Osteocyte (in vitro differentiated cells): ENCODE results near the gene TRIM9. TPM values are rescaled to one million over a fixed set of nuclear protein-coding genes. Genes with fewer than 3 reads are reported as not detected.
A peak's percentile ranks its signal among the peaks of the same experiment; 100 is the strongest.

Source experiments
- DNase-seq: peaks from one replicate; pipeline ENCODE4 v3.0.0; 2021; ENCODE audit warnings: mixed read lengths; ENCODE audit not compliant: unreplicated experiment; ENCODE audit errors: extremely low spot score
- H3K27ac Mint-ChIP-seq: one replicate; pipeline ENCODE4 v1.8.0; 2021; ENCODE audit warnings: mild to moderate bottlenecking, mixed read lengths; ENCODE audit not compliant: unreplicated experiment
- H3K27me3 Mint-ChIP-seq: one replicate; pipeline ENCODE4 v1.8.0; 2021; ENCODE audit warnings: mixed read lengths; ENCODE audit not compliant: unreplicated experiment
- H3K36me3 Mint-ChIP-seq: one replicate; pipeline ENCODE4 v1.8.0; 2021; ENCODE audit warnings: mixed read lengths; ENCODE audit not compliant: unreplicated experiment
- H3K4me1 Mint-ChIP-seq: one replicate; pipeline ENCODE4 v1.8.0; 2021; ENCODE audit warnings: mixed read lengths; ENCODE audit not compliant: unreplicated experiment
- H3K4me3 Mint-ChIP-seq: one replicate; pipeline ENCODE4 v1.8.0; 2021; ENCODE audit warnings: mild to moderate bottlenecking, moderate library complexity, mixed read lengths; ENCODE audit not compliant: unreplicated experiment
- H3K9me3 Mint-ChIP-seq: one replicate; pipeline ENCODE4 v1.8.0; 2021; ENCODE audit warnings: mixed read lengths; ENCODE audit not compliant: unreplicated experiment
- CTCF ChIP-seq: fragments of 200-600 bp; sonication (generic); IDR thresholded peaks from 2 replicates; pipeline ENCODE4 v1.5.0; 2021; ENCODE audit warnings: antibody characterized with exemption, mild to moderate bottlenecking, moderate library complexity
- long read RNA-seq: library from polyadenylated mRNA; unstranded; transcript quantifications from one replicate; pipeline ENCODE4 v2.0.0, GENCODE V29; 2021
- total RNA-seq: library from RNA; stranded (reverse); gene quantifications from 2 replicates; pipeline ENCODE4 v1.2.1, GENCODE V29; 2021

Gene TRIM9
- 4.4 and 4.8 TPM in 2 replicates for total RNA-seq
- long read RNA-seq, full-length matches to known transcripts, result 4 of 12 reads
- long read RNA-seq, partial matches to known transcripts, result 5 of 12 reads
- long read RNA-seq, other reads (novel, unspliced or antisense), result 3 of 12 reads

GRCh38 chr14:51094901-51095853, at the start of gene TRIM9:
Gene TRIM9 (minus strand): TSS chr14:51095105. CDS start chr14:51094939, 166 bp downstream.
- peak; percentile 98 for DNase-seq
- H3K36me3 Mint-ChIP-seq, result peaks cover 2% of the 10 kb centered on the region
- peaks cover 32% of the 10 kb centered on the region for H3K4me1 Mint-ChIP-seq
- H3K4me3 Mint-ChIP-seq, result peak within 1 kb of the TSS; percentile 87
- no peak for TF ChIP-seq CTCF
- no peaks in the 10 kb centered on the region for H3K9me3 Mint-ChIP-seq
- H3K27me3 Mint-ChIP-seq, result peaks cover 22% of the 10 kb centered on the region
- H3K27ac Mint-ChIP-seq, result peak within 1 kb of the TSS; percentile 90

GRCh38 chr14:51140856-51141255, 46.0 kb upstream of the TRIM9 start:
- Mint-ChIP-seq H3K4me3 (no peak overlapping the region), H3K27me3 (no peaks in the 10 kb centered on the region), H3K27ac (no peak overlapping the region), H3K36me3 (no peaks in the 10 kb centered on the region), H3K9me3 (peaks cover 10% of the 10 kb centered on the region), H3K4me1 (peaks cover 3% of the 10 kb centered on the region)
- no peak for DNase-seq
- no peak for TF ChIP-seq CTCF

GRCh38 chr14:51140338-51140737, 45.4 kb upstream of the TRIM9 start:
- no peak overlapping the region for H3K27ac Mint-ChIP-seq
- peaks cover 3% of the 10 kb centered on the region for H3K4me1 Mint-ChIP-seq
- H3K36me3 Mint-ChIP-seq, result no peaks in the 10 kb centered on the region
- no peaks in the 10 kb centered on the region for H3K27me3 Mint-ChIP-seq
- TF ChIP-seq CTCF, result no peak
- no peak overlapping the region for H3K4me3 Mint-ChIP-seq
- DNase-seq, result no peak
- peaks cover 10% of the 10 kb centered on the region for H3K9me3 Mint-ChIP-seq

- peaks cover 2% of the 10 kb centered on the region for H3K36me3 Mint-ChIP-seq
- H3K4me1 Mint-ChIP-seq, result peaks cover 3% of the 10 kb centered on the region
- no peak for DNase-seq
- H3K9me3 Mint-ChIP-seq, result peaks cover 13% of the 10 kb centered on the region
- H3K4me3 Mint-ChIP-seq, result no peak overlapping the region
- TF ChIP-seq CTCF, result no peak
- no peak overlapping the region for H3K27ac Mint-ChIP-seq
- H3K27me3 Mint-ChIP-seq, result peaks cover 2% of the 10 kb centered on the region
These were observed 44.3 kb upstream of the TRIM9 start for GRCh38 chr14:51139121-51139681.
